ENCODE measurements around the gene UBR3.
"Not testable (repeated sequence)": the region's sequence is repeated elsewhere in the genome, so short reads cannot be mapped to it uniquely, and the experiment has no call there.

Gene UBR3

DNA sequence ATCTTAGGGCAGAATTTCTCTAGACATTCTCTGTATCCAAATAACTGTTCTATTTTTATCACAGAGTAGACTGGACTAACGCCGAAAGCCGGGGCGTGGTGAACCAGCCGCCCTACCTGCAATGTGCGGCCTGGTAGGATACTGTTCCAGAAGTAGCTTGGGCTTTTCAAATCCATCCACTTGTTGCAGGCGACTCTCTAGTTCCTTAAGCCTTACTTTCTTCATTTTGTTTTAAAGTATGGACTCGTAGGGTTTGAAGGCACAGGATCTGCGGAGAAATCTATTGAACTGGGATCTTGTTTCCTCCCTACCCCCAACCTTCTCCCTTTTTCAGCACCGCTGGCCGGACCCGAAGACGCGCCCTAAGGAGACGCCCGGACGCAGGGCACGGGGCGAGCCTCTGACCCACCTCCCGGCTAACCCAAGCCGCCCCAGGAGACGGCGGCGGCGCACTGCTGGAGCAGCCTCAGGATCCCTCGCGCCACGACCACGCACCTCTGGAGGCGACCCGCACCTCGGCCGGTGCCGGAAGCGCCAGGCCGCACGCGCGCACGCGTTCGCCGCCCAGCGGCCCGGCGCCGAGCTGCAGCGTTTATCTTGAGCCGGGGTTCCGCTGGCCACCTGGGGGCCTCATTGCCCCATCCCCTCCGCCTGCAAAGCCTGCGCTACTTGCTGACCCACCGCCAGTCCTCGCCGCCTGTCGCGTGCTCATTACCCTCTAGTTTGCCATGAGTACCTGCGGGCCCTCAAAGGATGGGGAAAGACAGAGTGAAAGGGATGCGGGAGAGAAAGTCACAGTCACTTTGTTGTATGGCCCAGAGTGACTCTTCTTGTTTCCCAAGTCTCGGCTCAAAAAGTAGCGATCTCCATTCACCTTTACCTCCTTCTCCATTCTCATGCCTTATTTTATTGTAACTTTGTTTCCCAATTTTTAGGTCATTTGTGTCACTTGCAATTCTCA, 2.6 kb upstream of the UBR3 start, which contains the start of gene METTL5:
Gene METTL5 (minus strand): TSS at position 533 of the 961 bp plus-strand sequence. CDS start 308 bp downstream, at position 225.
- peak; percentile 84 to 93 (median 89) for DNase-seq

DNA sequence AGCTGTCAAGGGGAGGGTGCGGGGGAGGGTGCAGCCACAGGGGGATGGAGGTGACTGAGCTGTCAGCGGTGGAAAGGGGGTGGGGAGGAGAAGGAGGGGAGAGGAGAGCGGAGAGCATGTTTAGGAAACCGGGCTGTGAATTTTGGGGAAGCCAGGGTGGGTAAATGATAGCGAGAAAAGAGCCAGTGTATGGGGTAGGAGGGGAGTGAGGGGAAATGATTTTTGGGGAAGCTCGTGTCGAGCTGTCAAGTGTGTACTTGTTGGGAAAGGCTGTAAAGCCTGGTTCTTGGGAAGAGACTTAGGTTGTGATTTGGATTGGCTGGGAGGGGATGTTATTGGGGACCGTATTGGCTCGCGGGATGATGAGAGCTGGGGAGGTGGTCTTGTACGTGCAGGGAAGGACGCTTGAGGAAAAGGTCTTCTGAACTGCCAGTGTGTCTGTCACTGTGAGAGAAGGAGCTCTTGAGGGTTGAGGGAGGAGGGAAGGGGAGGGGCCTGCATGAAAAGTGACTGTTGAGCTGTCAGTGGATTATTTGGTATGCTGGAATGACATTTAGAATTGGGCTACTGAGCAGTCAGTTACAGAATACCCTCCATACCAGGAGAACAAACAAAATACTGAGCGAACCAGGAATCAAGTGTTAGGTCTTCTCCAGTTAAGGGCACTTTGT, 1.0 kb downstream of the UBR3 start:
- DNase-seq = peak; percentile 47 to 49 (median 49)

DNA sequence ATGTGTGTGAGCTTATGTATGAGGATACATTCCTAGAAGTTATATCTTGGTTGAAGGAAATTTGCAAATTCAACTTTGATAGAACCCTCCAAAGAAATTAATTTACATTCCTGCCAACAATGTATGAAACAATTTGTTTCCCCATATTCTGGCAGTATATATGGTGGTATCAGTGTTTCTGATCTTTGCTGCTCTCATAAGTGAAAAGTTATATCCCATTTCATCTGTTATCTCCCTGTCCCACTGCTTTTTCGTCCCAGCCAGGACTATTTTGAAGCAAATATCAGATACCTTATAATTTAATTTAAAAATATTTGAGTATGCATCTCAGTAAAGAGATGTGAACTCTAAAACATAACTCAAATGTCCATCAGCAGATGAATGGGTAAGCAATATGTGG, 7.1 kb downstream of the UBR3 start:
- DNase-seq = no peak

DNA sequence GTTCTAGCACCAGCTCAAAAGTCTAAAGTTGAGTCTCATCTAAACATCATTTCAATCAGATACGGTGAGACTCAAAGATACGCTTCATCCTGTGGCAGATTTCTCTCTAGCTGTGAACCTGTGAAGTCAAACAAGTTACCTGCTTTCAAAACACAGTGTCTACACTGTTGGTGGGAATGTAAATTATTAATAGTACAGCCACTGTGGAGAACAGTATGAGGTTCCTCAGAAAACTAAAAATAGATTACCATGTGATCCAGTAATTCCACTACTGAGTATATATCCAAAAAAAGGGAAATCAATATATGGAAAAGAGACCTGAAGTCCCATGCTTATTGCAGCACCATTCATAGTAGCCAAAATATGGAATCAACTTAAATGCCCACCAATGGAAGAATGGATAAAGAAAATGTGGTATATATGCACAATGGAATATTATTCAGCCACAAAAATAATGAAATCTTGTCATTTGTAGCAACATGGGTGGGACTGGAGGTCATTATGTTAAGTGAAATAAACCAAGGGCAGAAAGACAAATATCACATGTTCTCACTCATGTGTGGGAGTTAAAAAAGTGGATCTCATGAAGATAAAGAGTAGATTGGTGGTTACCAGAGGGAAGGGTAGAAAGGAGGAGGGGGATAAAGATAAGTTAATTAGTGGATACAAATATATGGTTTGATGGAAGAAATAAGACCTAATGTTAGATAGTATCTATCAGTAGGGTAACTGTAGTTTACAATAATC, 11.7 kb downstream of the UBR3 start:
- no peak for DNase-seq

DNA sequence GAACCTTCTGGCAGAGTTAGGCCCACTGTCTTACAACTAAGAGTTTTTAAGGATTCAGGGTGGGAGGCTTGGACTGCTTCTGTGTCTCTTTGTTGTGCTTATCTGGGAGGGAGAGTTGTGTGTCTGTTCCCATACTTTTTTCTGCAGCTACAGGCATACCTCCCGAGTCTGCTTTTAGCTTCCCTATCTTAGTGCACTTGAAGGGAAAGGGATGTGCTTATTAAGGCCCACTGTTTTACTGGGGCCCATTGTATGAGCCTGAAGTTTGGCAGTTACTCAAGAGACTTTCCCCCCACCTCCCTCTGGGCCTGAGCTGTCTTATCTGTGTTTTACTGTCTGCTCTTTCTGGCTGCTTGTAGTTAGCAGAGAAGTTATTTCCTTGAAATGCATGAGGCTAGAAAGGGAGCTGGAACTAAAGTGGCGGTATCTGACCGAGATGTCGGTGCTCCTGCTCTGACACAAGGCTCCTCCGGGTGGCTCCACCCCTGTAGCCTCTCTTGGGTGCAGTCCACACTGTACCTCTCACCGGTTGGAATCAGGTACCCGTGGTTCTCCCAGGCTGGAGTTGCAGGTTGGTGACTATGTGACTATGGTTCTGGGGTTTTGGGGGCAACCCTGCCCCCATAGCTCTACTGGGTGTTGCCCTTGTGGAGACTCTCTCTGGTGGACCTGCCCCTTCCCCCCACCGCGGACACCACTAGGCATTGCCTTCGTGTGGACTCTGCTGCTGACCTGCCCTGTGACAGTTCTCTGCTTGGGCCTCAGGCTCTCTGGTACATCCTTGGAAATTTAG, 12.9 kb downstream of the UBR3 start:
- DNase-seq = no peak

DNA sequence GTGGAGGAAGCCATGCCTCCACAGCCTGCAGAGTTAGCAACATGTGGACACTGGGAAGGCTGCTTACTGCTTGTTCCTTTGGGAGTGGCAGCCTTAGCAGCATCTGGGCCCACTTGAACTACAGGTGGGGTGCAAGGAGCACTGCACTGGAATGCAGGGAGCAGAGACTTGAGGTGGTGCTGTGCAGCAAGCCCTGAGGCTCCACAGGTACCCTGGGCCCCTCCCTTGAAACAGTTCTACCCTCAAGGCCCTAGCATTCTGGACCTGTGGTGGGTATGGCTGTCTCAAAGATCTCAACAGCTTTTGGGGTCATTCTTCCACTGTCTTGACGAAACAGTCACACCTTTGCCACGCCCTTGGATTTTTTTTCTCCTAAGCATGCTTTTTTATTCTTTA, 13.5 kb downstream of the UBR3 start:
- DNase-seq = no peak

DNA sequence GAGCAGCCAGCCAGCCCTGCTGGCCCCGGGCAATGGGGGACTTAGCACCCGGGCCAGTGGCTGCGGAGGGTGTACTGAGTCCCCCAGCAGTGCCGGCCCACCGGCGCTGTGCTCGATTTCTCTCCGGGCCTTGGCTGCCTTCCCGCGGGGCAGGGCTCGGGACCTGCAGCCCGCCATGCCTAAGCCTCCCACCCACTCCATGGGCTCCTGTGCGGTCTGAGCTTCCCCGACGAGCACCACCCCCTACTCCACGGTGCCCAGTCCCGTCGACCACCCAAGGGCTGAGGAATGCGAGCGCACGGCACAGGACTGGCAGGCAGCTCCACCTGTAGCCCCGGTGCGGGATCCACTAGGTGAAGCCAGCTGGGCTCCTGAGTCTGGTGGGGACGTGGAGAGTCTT, 14.4 kb downstream of the UBR3 start:
- not testable (repeated sequence) for DNase-seq

DNA sequence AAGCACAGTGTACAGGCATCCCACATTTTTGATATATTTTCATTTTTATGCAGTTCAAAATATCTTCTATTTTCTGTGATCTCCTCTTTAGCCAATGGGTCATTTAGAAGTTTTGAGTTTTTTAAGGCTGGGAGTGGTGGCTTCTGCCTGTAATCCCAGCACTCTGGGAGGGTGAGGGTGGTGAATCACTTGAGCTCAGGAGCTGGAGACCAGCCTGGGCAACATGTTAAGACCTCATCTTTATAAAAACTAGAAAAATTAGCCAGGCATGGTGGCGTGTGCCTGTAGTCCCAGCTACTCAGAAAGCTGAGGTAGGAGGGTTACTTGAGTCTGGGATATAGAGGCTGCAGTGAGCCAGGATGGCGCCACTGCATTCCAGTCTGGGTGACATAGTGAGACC, 17.8 kb downstream of the UBR3 start:
- DNase-seq = no peak

DNA sequence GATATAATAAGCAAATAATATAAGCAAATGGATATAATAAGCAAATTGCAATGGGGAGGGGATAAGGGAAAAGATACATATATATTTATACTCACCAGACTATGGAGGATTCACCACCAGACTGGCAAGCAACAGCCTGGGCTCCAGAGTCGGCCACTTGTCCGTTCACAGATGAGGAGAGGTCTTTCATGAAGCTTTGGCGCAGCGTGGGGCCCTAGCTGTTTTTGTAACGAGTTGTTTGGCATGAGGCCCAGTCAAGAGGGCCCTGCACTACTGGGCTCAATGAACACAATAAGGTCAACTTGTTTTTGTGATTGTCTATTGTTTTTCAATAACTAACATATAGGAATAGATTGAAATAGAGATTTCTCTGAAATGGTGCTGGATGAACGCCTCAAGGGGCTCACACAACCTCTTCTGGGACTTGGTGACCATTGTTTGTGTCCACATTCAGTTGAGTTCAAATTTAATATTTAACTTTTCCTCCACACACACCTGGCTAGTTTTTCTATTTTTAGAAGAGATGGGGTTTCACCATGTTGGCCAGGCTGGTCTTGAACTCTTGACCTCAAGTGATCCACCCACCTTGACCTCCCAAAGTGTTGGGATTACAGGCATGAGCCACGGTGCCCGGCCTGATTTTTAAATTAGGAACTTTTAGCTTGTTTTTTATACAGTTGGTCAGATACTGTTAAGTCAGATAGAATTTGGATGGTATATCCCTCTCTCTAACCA, 21.9 kb downstream of the UBR3 start:
- DNase-seq = not testable (repeated sequence)

DNA sequence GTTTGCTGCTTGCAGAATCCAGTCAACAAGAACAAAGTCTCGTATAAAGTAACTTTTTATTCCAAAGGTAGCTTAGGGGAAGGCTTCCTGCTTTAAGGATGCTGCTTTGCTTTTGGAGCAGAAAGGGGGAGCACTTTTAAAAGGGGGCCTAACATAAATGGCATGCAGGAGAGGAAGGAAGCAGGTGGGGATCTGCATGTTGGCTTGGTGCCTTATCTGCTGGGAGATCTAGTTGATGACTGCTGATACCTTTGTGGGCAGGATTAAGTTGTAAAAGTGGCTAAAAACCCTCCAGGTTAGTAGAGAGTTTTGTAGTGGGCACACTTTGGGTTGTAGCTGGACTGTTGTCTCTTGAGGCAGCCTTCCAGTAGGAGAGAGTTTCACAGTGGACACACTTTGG, 22.5 kb downstream of the UBR3 start:
- no peak for DNase-seq

DNA sequence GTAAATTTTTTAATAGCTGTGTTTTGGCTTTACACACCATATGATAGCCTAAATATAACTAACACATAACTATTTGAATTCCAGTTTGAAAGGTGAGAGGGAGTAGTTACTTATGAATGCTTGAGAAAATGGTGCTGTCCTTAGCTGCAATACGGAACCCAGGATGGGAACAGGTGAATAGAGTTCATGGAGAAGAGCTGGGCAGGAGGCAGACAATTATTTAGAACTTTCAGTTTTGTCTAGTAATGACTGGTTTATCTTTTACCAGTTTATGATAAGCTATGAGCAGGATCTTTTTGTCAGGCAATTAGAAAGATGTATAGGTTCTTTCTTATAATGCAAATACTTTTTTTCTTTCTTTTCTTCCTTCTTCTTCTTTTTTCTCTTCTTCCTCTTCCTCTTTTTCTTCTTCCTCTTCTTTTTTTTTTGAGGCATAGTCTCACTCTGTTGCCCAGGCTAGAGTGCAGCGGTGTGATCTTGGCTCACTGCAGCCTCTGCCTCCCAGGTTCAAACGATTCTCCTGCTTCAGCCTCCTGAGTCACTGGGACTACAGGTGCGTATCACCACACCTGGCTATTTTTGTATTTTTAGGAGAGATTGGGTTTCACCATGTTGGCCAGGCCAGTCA, 25.9 kb downstream of the UBR3 start:
- no peak for DNase-seq

DNA sequence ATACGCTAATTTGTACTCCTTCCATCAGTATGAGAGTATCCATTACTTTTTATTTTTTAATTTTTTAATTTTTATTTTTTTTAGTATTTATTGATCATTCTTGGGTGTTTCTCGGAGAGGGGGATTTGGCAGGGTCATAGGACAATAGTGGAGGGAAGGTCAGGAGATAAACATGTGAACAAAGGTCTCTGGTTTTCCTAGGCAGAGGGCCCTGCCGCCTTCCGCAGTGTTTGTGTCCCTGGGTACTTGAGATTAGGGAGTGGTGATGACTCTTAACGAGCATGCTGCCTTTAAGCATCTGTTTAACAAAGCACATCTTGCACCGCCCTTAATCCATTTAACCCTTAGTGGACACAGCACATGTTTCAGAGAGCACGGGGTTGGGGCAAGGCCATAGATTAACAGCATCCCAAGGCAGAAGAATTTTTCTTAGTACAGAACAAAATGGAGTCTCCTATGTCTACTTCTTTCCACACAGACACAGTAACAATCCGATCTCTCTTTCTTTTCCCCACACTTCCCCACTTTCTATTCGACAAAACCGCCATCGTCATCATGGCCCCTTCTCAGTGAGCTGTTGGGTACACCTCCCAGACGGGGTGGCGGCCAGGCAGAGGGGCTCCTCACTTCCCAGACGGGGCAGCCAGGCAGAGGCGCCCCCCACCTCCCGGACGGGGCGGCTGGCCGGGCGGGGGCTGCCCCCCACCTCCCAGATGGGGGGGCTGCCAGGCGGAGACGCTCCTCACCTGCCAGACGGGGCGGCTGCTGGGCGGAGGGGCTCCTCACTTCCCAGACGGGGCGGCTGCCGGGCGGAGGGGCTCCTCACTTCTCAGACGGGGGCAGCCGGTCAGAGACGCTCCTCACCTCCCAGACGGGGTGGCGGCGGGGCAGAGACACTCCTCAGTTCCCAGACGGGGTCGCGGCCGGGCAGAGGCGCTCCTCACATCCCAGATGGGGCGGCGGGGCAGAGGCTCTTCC, 28.3 kb downstream of the UBR3 start:
- not testable (repeated sequence) for DNase-seq

DNA sequence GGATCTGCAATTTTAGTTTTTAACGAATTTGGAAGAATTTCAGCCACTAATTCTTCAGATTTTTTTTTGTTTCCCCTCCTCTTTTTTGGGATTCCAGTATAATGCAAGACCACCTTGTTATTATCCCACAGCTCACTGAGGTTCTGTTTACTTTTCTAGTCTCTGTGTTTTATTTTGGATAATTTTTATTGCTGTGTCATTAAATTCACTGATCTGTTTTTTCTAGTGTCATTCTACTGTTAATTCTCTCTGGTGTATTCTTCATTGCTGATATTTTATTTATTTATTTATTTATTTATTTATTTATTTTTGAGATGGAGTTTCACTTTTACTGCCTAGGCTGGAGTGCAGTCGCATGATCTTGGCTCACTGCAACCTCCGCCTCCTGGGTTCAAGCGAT, 32.2 kb downstream of the UBR3 start:
- no peak for DNase-seq

DNA sequence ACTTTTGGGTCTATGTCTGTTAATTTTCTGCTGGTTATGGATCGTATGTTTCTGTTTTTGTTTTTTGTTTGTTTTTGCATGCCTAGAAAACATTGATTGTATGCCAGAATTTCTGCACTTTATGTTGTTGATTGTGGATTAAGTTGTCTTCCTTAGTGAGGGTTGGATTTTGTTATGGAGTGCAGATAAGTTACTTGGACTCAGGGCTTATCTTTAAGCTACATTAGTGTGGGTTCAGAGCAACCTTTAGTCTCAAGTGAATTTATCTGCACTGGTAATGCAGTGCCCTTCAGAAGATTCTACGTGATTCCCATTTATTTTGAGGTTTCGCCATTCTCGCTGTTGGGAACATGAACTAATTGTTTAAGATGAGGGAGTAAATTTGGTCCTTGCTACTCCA, 32.9 kb downstream of the UBR3 start:
- DNase-seq = no peak

DNA sequence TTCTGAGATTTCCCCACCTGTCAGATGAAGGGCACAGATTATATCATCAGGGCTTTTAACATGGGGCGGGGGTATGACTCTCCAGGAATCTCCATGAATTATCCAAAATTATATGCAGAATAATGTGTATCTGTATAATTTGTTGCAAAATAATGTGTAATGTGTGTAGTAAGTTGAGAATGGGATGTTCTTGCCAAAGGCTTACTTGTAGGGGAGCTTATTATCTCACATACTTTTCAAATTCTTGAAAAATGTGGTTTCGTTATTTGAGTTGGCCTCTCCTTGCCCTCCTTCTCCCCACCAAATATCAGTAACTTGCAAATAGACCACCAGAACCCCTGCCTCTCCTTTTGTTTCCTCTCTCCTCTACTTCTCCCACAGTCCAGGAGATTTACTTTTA, 35.6 kb downstream of the UBR3 start:
- DNase-seq = no peak

DNA sequence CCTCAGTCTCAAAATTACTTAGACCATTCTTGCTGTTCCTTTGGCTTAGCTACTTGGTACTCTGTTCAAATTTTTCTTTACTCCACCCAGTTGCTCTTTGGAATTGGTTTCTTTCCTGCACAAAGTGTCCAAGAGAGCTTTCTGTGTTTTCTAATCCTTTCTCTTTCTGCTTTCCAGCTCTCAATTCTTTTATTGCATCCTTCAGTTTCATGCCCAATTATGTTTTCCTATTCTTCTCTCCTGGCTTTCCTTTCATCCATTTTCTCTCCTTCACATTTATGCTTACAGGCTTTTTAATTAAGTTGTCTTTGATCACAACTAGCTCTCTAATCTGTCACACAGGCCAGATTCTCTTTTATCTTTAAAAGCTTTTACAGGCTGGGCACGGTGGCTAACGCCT, 38.2 kb downstream of the UBR3 start:
- no peak for DNase-seq

DNA sequence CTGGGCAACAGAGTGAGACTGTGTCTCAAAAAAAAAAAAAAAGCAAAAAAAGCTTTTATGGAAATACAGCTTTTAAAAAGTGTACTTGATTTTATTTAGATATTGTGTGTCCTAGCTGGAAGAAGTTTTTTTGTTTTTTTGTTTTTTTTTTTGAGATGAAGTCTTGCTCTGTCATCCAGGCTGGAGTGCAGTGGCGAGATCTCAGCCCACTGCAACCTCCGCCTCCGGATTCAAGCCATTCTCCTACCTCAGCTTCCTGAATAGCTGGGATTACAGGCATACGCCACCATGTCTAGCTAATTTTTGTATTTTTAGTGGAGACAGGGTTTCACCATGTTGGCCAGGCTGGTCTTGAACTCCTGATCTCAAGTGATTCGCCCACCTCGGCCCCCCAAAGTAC, 39.0 kb downstream of the UBR3 start:
- DNase-seq = peak in 2 of 3 donors; percentile 13 to 16

DNA sequence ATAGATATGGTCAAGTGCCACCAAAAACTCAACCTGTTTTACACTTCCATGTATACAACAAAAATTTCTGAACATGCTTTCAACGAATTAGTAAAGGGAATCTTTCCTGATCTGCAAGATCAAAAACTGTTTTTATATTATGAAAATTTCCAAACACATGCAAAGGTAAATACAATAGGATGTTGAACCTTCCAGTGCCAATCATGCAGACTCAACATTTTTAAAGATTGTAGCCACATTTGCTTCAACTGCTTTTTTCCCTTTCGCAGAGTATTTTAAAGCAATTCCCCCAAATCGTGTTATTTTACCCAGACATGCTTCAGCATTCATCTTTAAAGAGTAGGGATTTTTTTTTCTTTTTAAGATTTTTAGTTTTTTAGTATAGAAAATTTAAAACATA, 40.3 kb downstream of the UBR3 start:
- DNase-seq = no peak

DNA sequence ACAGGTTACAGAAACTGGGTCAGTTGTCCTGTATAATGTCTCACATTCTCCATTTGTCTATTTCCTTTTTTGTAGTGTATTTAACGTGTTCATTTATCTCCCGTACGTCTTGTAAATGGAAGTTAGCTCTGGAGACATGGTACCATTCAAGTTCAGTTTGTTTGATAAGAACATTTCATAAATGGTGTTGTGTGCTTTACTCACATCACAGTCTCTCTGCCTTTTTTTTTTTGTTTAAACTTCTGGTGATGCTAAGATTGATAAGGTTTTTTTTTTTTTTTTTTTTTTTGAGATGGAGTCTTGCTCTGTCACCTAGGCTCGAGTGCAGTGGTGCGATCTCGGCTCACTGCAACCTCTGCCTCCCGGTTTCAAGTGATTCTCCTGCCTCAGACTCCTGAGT, 41.7 kb downstream of the UBR3 start:
- DNase-seq = no peak

DNA sequence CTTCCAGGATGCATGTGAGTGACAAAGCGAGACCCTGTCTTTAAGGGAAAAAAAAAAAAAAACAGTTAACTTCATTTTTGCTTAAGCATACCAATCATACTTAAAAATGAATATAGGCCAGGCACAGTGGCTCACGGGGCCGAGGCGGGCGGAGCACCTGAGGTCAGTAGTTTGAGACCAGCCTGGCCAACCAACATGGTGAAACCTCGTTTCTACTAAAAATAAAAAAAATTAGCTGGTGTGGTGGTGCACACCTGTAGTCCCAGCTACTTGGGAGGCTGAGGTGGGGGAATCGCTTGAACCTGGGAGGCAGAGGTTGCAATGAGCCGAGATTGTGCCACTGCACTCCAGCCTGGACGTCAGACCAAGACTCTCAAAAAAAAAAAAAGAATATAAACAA, 44.1 kb downstream of the UBR3 start:
- not testable (repeated sequence) for DNase-seq
